Cardiac septum (tissue), 1 donor: ENCODE results near the gene TNNT1. TPM values are rescaled to one million over a fixed set of nuclear protein-coding genes. Genes with fewer than 3 reads are reported as not detected.

Experiments used
- DNase-seq: peaks from one replicate; pipeline ENCODE4 v3.0.0-alpha.2; 2020; ENCODE audit warnings: low spot score
- intact Hi-C: fragments of 100-400 bp; cut with DNase I; formaldehyde crosslinking; loops from one replicate; pipeline ENCODE4 v1.14.0; 2022
- total RNA-seq: library from RNA; stranded (reverse); fragmentation: NEBNext Ultra II Directional; extraction: Animal tissue kit (Norgen Biotek cat#: 25700); gene quantifications from one replicate; pipeline ENCODE4 v1.2.1, GENCODE V29; 2021
- donor health status: DM: no; HTN: no; CAD: no.

TNNT1 gene
- total RNA-seq, 1 donor from 2014 or later = 187 TPM

GRCh38 chr19:55147545-55148251, 1.3 kb downstream of the TNNT1 start:
- no peak for DNase-seq
- intact Hi-C loops = no loop called here

- DNase-seq = no peak
- intact Hi-C loops = no loop called here
These were observed 2.2 kb downstream of the TNNT1 start for GRCh38 chr19:55146705-55147273.

GRCh38 chr19:55146078-55146704, 2.8 kb downstream of the TNNT1 start:
- intact Hi-C loops = no loop called here
- no peak for DNase-seq

- no peak for DNase-seq
- intact Hi-C loops = no loop called here
These were observed 3.8 kb downstream of the TNNT1 start for GRCh38 chr19:55145232-55145631.

- intact Hi-C loops = loop anchor here (5.0 kb wide), 1 partner anchor 266 kb away; the partner anchor contains the start of gene UBE2S
- no peak for DNase-seq
These were observed 7.3 kb downstream of the TNNT1 start for GRCh38 chr19:55141696-55142095.

- intact Hi-C loops = no loop called here
- DNase-seq = no peak
These were observed 11.1 kb downstream of the TNNT1 start for GRCh38 chr19:55137915-55138314.

- DNase-seq = no peak
- intact Hi-C loops = no loop called here
These were observed 12.5 kb downstream of the TNNT1 start for GRCh38 chr19:55136399-55137102.

- no peak for DNase-seq
- intact Hi-C loops = no loop called here
These were observed 14.3 kb downstream of the TNNT1 start for GRCh38 chr19:55134736-55135135.

GRCh38 chr19:55133639-55134444, 15.2 kb downstream of the TNNT1 start:
- intact Hi-C loops = no loop called here
- no peak for DNase-seq

- intact Hi-C loops = no loop called here
- DNase-seq = no peak
These were observed 16.4 kb downstream of the TNNT1 start for GRCh38 chr19:55132453-55133129.

GRCh38 chr19:55131421-55131820, 17.6 kb downstream of the TNNT1 start:
- intact Hi-C loops = no loop called here
- DNase-seq = no peak

- intact Hi-C loops = no loop called here
- DNase-seq = no peak
These were observed 30.0 kb downstream of the TNNT1 start for GRCh38 chr19:55119053-55119452.

GRCh38 chr19:55118401-55118991, 30.5 kb downstream of the TNNT1 start:
- intact Hi-C loops = no loop called here
- no peak for DNase-seq

GRCh38 chr19:55117663-55118391, 31.2 kb downstream of the TNNT1 start:
- intact Hi-C loops = loop anchor here (2.0 kb wide), 1 partner anchor 41 kb away; no protein-coding TSS in a partner anchor

GRCh38 chr19:55116859-55117662, 31.9 kb downstream of the TNNT1 start, which contains the start of gene PPP1R12C:
Gene PPP1R12C (minus strand): TSS chr19:55117637. CDS start chr19:55117543, 94 bp downstream.
- intact Hi-C loops = loop anchor here (2.0 kb wide), 1 partner anchor 42 kb away; no protein-coding TSS in a partner anchor
- no peak for DNase-seq

More at GRCh38 chr19:55117663-55118391, 31.2 kb downstream of the TNNT1 start:
- DNase-seq = peak; percentile 100

- intact Hi-C loops = loop anchor here (2.0 kb wide), 1 partner anchor 42 kb away; no protein-coding TSS in a partner anchor
- DNase-seq = peak; percentile 89
These were observed 32.7 kb downstream of the TNNT1 start for GRCh38 chr19:55116232-55116858.
